Measurements from ENCODE around the gene GLI3.
A peak's percentile ranks its signal among the peaks of the same experiment; 100 is the strongest.

The GLI3 gene

GRCh38 chr7:42236976-42237810 is at the start of gene GLI3:
GLI3 (minus strand) TSS chr7:42237209; CDS start chr7:42223253, 13,956 bp downstream.
- FAIRE-seq: peak; percentile 18

GRCh38 chr7:42285383-42285824 is 48.4 kb upstream of the GLI3 start:
- FAIRE-seq: peak; percentile 33

- no peak for FAIRE-seq
These were observed 46.5 kb upstream of the GLI3 start for GRCh38 chr7:42283553-42283952.

- no peak for FAIRE-seq
These were observed 41.3 kb upstream of the GLI3 start for GRCh38 chr7:42278344-42278743.

DNA sequence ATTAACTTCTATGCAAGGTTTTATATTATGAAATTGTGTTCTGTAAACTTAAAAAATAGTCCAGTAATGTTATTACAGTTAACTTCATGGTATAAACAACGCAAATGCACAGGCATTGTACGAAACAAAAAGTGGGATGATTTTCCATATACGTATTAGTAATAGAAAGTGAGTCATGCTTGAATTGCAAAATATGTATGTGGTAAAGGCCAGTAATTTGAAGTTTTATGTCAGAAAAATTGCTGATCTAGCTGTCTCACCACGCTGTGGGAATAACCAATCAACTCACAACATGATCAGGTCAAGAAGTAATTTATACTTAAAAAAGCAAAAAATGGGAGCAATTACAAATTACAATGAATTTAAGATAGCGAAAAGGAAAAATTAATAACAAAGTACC is 37.0 kb upstream of the GLI3 start:
- FAIRE-seq: no peak

DNA sequence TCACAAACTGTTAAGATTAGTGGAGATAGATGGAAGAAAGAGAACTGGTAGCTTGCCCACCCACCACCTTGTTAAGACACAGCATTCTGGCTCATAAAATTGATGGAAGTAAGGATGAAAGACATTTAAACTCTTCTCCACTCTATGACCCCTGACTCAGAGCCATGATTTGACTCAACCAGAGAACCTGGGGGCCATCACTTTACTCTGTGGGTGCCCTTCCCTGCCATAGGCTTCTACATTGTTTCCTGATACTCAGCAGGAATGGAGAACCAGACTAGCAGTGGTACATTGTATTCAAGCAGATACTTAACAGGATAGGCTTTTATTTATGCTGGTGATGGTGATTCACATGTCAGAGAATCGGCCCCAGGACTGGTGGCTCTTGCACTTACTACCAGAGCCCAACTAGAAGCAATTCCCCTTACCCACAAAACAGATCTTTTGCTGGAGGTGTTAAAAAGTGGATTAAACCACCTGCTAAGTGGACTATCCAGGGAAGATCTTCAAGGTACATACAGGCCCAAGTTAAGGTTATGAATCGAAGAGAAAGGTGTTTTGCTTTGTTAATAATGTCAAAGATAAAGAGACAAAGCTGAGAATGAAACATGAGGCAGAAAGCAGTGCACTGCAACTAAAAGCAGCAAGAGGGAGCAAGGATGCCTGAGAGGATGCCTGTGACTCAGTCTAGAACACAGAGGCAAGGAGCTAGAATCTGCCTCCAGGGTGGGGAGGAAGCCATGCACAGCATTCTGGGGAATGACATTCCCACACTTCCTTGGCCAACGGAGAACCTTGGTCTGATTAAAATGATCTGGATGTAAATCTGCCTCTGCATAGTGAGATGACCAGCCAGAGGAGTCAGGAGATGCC is 36.0 kb upstream of the GLI3 start:
- FAIRE-seq: no peak

- no peak for FAIRE-seq
These were observed 32.2 kb upstream of the GLI3 start for GRCh38 chr7:42269161-42269560.

DNA sequence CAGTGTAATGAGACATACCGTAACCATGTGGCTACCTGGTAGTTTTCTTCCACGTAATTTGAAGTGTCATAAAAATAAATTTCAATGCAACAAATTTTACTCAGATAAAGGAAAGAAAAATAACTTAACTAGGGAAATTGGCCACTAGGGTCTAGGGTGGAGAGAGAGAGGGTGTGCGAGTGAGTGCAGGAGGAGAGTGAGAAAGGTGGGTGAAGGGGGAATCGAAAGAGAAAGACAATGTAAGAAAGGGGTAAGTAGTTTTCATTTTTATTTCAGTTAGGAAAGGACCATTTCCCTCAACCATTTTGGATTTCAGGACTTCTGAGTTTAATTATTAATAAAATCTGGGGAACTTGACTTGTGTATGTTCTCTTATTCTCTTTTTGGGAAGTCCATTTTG is 27.7 kb upstream of the GLI3 start:
- FAIRE-seq: no peak

DNA sequence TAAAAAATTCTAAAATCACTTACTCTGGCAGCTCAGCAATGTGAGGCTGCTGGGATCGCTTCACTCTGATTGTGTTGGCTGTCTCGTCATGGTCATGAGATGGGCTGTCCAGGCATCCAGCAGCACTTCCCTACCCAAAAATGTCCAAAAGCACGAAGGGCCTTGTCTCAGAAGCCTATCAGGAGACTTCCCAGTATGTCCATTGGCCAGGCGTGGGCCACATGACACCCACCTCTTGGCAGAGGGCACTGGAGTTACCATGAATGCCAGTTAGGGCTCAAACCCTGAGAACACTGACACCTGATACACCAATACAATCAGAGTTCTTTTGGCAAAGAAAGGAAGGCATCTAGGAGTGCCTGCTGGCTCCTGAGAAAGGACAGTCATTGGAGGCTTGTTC is 27.0 kb upstream of the GLI3 start:
- FAIRE-seq: no peak

DNA sequence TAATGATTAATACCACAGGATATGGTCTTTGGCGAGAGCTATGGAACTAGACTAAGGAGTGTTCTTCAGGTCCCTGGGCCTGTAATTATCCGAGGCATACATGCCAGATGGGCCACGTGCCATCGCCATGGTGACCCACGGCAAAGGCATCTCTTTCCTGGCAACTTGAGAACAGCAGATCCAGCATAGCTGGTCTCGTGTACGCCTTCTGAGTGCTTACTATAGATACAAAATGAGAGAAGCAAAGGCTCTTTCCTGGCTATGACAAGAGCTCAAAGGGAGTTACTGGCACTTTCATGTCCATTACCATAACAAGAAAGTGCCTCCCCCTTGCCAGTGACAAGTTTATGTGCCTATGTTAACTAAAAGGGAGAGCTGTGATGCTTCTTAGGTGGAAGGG is 26.0 kb upstream of the GLI3 start:
- no peak for FAIRE-seq

DNA sequence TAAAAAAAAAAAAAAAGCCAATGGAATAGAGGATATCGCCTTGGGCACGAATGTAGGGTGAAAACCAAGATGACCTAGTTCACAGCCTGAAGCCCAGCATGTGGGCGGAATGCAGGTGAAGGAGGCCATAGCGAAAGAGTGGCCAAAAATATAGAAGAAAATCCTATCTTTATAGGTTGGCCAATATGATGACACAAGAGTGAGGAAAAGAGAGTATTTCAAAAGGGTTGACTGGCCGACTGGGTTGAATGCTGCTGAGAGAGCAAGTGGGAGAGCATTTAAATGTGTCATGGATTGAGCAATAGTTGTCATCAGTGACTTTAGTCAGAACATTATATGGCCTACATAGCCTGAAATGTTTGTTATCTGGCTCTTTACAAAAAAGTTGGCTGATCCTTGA is 17.2 kb upstream of the GLI3 start:
- FAIRE-seq: no peak

DNA sequence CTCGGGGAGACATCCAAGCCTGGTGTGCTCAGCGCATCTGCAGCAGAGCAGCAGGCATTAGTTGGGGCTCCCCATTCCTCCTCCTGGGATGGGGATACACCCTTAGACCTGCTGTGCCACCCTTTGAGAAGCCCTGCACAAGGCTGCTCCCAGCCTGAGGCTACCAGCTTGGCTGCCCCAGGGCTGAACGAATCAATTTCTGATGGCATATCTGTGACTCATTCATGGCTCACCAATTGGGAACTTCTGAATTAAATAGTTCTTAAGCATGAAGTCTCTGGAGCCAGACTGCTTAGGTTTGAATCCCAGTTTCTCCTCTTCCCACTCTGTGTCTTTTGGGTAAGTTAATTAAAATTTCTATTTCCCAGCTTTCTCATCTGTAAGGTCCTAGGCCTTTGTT is 16.3 kb upstream of the GLI3 start:
- no peak for FAIRE-seq

- FAIRE-seq: no peak
These were observed 13.4 kb upstream of the GLI3 start for GRCh38 chr7:42250411-42250810.

GRCh38 chr7:42248579-42248978 is 11.6 kb upstream of the GLI3 start:
- no peak for FAIRE-seq

DNA sequence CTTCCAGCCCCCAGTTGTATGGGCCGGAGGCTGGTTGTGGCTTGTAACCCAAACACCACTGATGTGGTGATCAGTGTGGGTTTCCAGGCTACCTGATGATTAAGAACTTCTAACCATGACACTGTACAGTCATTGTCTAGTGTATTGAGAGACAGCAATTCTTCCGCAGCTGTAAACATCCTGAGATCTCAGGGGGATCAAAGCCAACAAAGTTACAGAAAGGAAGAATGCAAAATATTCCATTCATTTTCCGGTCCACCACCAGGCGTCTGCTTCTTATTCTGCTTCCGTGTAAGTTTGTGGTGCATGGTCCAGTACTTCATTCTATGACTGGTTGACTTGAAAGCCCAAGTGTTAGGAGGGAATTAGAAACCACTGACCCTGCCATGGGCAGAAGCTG is 10.3 kb upstream of the GLI3 start:
- no peak for FAIRE-seq

- FAIRE-seq: no peak
These were observed 7.8 kb upstream of the GLI3 start for GRCh38 chr7:42244828-42245227.

- FAIRE-seq: no peak
These were observed 5.4 kb upstream of the GLI3 start for GRCh38 chr7:42242381-42242780.

- no peak for FAIRE-seq
These were observed 4.4 kb upstream of the GLI3 start for GRCh38 chr7:42241424-42241823.

DNA sequence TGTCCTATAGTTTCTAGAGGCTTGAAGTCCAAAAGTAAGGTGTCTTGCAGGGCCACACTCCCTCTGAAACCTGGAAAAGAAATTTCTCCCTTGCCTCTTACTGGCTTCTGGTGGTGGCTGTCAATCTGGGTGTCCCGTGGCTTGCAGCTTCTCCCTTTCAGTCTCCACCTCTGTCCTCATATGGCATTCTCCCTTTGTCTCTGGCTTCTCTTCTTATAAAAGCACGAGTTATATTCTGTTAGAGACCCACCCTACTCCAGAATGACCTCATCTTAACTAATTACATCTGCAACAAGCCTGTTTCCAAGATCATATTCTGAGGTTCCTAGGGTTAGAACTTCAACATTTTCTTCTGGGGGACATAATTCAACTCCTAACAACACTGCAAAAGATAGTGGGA is 3.4 kb upstream of the GLI3 start:
- FAIRE-seq: no peak

DNA sequence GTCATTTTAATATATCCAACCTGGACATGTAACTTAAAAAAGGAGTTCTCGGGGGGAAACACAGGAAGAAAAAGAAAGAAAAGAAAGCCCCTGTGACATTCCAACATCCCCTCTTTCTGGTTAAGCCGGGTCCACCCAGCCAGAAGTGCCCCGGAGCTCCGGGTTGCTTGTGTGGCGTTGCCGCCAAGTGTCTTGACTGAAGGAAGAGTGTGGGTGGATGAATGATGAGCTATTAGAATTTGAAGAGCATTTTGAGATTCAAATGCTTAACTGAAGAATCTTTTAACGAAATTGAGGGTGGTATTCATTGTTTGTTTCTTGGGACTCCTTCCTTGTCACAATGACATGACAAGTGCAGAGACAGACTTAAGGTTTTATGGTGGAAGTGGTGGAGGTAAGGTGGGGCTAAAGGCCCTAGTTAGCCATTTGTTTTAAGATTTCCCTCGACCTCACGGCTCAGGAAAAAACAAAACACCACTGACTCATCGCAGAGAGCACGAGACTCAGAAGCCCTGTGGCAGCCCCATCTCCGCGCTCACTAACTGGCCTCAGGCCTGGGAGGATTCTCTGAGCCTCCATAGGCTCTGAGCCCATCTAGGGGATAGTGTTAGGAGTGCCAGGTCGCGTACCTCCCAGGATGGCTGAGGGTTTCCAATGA is 1.8 kb upstream of the GLI3 start:
- FAIRE-seq: no peak

DNA sequence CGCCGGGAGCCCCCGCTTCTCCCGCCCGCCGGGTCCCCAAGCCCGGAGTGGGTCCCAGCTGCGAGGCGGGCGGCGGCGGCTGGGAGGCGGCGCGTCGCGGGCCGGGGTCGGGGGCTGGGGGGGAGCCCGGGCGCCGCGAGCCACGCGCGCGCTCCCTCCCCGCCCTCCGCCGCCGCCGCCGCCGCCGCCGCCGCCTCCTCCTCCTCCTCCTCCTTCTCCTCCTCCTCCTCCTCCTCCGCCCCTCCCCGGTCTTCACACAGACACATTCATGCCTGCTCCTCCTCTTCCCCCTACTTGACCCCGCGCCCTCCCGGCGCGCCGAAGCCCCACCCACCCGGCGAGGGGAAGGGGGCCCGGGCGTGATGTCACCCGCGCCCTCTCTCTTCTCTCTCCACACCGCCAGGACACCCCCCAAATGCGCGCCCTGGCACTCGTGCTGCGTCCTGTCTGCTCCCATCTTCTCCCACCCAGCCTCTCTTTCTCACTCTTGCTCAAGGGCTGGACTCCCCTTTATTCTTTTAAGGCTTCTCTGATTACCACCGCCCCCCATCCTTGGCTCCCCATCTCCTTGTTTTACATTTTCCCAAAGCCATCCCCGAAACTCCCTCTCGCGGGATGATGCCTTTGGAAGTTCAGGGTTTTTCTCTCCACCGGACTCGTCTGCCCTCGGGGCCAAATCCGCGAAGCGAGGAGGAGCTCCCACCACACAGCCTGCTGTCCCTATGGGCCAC is 967 bp upstream of the GLI3 start:
- no peak for FAIRE-seq

DNA sequence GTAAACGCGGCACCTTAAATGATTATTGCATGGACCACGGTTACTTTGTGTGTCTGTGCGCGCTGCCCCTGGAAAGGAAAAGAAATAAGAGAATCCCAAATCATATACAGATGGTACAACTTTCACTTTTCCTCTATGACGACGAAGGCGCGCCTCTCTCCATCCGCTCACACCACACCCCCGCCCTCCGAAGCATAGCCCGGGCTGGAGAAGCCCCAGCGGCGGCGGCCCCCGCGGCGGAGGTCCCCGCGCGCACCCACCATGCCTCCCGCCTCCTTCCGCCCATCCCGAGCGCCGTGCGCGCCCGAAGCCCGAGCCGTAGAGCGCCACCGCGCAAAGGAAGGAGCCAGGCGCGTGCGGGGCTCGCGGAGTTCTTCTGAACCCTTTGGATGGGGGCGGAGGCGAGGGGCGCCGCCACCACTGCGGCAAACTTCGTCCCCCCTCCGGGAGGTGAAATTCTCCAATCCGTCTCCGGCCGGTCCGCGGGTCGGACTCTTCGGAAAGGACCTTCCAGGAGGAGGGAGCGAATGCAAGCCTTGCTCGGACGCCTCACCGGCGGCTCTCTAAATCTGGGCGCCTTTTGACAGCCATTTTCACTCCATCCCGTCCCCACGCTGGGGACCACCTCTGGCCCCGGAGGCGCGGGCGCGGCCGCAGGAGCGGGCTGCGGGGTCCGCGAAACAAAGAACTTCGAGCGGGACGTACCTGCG is 588 bp downstream of the GLI3 start:
- FAIRE-seq: no peak

Measured in endometrium (tissue), 2 donors.